Chondrocyte (in vitro differentiated cells): Measurements from ENCODE around the gene STARD3. TPM values are rescaled to one million over a fixed set of nuclear protein-coding genes. Genes with fewer than 3 reads are reported as not detected.

Experiments
- DNase-seq: peaks from one replicate; pipeline ENCODE4 v3.0.0; 2021; ENCODE audit warnings: mixed read lengths, low spot score
- H3K27ac Mint-ChIP-seq: one replicate; pipeline ENCODE4 v1.8.0; 2021; ENCODE audit warnings: mild to moderate bottlenecking, moderate library complexity, mixed read lengths; ENCODE audit not compliant: unreplicated experiment
- H3K27me3 Mint-ChIP-seq: 2 replicates; pipeline ENCODE4 v1.8.0; 2021; ENCODE audit warnings: low read depth, mixed read lengths
- H3K36me3 Mint-ChIP-seq: 2 replicates; pipeline ENCODE4 v1.8.0; 2021; ENCODE audit warnings: low read depth, mixed read lengths
- H3K4me1 Mint-ChIP-seq: 2 replicates; pipeline ENCODE4 v1.8.0; 2021; ENCODE audit warnings: low read depth, mild to moderate bottlenecking, mixed read lengths
- H3K4me3 Mint-ChIP-seq: one replicate; pipeline ENCODE4 v1.8.0; 2021; ENCODE audit warnings: mild to moderate bottlenecking, moderate library complexity, mixed read lengths; ENCODE audit not compliant: unreplicated experiment
- H3K9me3 Mint-ChIP-seq: 2 replicates; pipeline ENCODE4 v1.8.0; 2021; ENCODE audit warnings: low read depth, mixed read lengths
- CTCF ChIP-seq: fragments of 200-600 bp; sonication (generic); IDR thresholded peaks from 2 replicates; pipeline ENCODE4 v1.5.0; 2021; ENCODE audit warnings: antibody characterized with exemption, mild to moderate bottlenecking, moderate library complexity
- total RNA-seq: library from RNA; stranded (reverse); gene quantifications from 3 replicates; pipeline ENCODE4 v1.2.1, GENCODE V29; 2021

The STARD3 gene
- total RNA-seq, 1 donor from 2014 or later, result 42.3 TPM

- H3K27me3 Mint-ChIP-seq, result peaks cover 44% of the 10 kb centered on the region
- no peak for TF ChIP-seq CTCF
These were observed 9.0 kb upstream of the STARD3 start for GRCh38 chr17:39627712-39628516.

GRCh38 chr17:39628655-39629493 is 8.1 kb upstream of the STARD3 start:
- Mint-ChIP-seq H3K4me3 (no peak overlapping the region), H3K27ac (no peak overlapping the region), H3K36me3 (peaks cover 3% of the 10 kb centered on the region), H3K4me1 (peaks cover 8% of the 10 kb centered on the region), H3K9me3 (no peaks in the 10 kb centered on the region), H3K27me3 (peaks cover 44% of the 10 kb centered on the region)
- no peak for TF ChIP-seq CTCF
- no peak for DNase-seq

More at GRCh38 chr17:39627712-39628516, 9.0 kb upstream of the STARD3 start:
- Mint-ChIP-seq H3K4me1 (peaks cover 11% of the 10 kb centered on the region), H3K36me3 (peaks cover 3% of the 10 kb centered on the region), H3K27ac (no peak overlapping the region), H3K9me3 (no peaks in the 10 kb centered on the region), H3K4me3 (no peak overlapping the region)
- DNase-seq, result no peak

- Mint-ChIP-seq H3K4me3 (no peak overlapping the region), H3K27me3 (peaks cover 43% of the 10 kb centered on the region), H3K9me3 (no peaks in the 10 kb centered on the region), H3K4me1 (peaks cover 8% of the 10 kb centered on the region), H3K36me3 (peaks cover 3% of the 10 kb centered on the region), H3K27ac (no peak overlapping the region)
- DNase-seq, result no peak
- no peak for TF ChIP-seq CTCF
These were observed 7.5 kb upstream of the STARD3 start for GRCh38 chr17:39629494-39629880.

GRCh38 chr17:39629898-39630297 is 7.0 kb upstream of the STARD3 start:
- DNase-seq, result no peak
- Mint-ChIP-seq H3K27me3 (peaks cover 39% of the 10 kb centered on the region), H3K36me3 (peaks cover 3% of the 10 kb centered on the region), H3K9me3 (no peaks in the 10 kb centered on the region), H3K4me3 (no peak overlapping the region), H3K27ac (no peak overlapping the region), H3K4me1 (peaks cover 8% of the 10 kb centered on the region)
- no peak for TF ChIP-seq CTCF

GRCh38 chr17:39631403-39631802 is 5.5 kb upstream of the STARD3 start:
- Mint-ChIP-seq H3K9me3 (no peaks in the 10 kb centered on the region), H3K4me1 (peaks cover 7% of the 10 kb centered on the region), H3K4me3 (no peak overlapping the region), H3K27ac (no peak overlapping the region), H3K36me3 (peaks cover 2% of the 10 kb centered on the region), H3K27me3 (peaks cover 28% of the 10 kb centered on the region)
- no peak for DNase-seq
- TF ChIP-seq CTCF, result no peak
